A673 (cell line): ENCODE results near the gene FUBP3.

Source experiments
- EZH2 ChIP-seq: fragments of 200-600 bp; sonication (generic); IDR thresholded peaks from 2 replicates; pipeline ENCODE4 v1.6.1; 2017; ENCODE audit warnings: borderline replicate concordance, low read depth, mild to moderate bottlenecking, mixed read lengths, antibody characterized with exemption, low read length; ENCODE audit not compliant: poor library complexity, severe bottlenecking
- TF ChIP-seq, protein P1 (sequence below): fragments of 300-800, 200-600 bp; sonication (generic); conservative IDR thresholded peaks from 2 replicates; pipeline ENCODE4 v1.5.1; 2017; ENCODE audit warnings: low read depth, mild to moderate bottlenecking, antibody characterized with exemption, low read length, moderate library complexity, mixed read lengths

DNA sequence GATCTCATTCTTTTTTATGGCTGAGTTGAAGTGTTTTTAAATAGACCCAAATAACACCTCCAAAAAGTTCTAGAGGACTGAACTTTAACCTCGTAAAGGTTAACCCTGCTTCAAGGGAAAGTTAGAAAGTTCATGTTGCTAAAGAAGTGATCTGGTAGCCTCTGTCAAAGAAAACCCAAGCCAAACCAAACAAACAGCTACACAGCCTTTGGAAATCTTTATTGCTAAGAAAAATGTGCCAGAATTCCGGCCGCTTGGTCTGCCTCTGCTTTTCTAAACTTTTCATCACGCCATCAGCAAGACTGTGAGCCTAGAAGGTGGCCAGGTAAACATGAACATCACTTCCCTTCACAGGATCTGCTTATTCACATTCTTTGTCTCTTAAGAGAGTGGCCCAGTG, 17.9 kb downstream of the FUBP3 start:
- TF ChIP-seq, protein P1, sequence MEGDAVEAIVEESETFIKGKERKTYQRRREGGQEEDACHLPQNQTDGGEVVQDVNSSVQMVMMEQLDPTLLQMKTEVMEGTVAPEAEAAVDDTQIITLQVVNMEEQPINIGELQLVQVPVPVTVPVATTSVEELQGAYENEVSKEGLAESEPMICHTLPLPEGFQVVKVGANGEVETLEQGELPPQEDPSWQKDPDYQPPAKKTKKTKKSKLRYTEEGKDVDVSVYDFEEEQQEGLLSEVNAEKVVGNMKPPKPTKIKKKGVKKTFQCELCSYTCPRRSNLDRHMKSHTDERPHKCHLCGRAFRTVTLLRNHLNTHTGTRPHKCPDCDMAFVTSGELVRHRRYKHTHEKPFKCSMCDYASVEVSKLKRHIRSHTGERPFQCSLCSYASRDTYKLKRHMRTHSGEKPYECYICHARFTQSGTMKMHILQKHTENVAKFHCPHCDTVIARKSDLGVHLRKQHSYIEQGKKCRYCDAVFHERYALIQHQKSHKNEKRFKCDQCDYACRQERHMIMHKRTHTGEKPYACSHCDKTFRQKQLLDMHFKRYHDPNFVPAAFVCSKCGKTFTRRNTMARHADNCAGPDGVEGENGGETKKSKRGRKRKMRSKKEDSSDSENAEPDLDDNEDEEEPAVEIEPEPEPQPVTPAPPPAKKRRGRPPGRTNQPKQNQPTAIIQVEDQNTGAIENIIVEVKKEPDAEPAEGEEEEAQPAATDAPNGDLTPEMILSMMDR = no peak
- no peak for TF ChIP-seq EZH2
